Middle frontal gyrus (tissue), 1 donor: Measurements from ENCODE around the gene SNX2.
"Not testable (repeated sequence)": the region's sequence is repeated elsewhere in the genome, so short reads cannot be mapped to it uniquely, and the experiment has no call there.

Experiments
- DNase-seq: peaks from one replicate; pipeline ENCODE4 v3.0.0-alpha.2; 2015; ENCODE audit warnings: low spot score; ENCODE audit errors: extremely low spot score

The SNX2 gene

GRCh38 chr5:122842016-122842580, 67.2 kb downstream of the SNX2 start:
- no peak for DNase-seq

GRCh38 chr5:122844136-122844909, 69.4 kb downstream of the SNX2 start:
- no peak for DNase-seq

GRCh38 chr5:122844910-122845228, 70.0 kb downstream of the SNX2 start:
- no peak for DNase-seq

- peak; percentile 48 for DNase-seq
Measured at GRCh38 chr5:122845229-122846050, 70.6 kb downstream of the SNX2 start, which contains the start of gene SNX24. Gene SNX24, plus strand, starts transcription at chr5:122845613. Its CDS starts 21 bp downstream, at chr5:122845634.

- no peak for DNase-seq
Measured at GRCh38 chr5:122846051-122846550, 71.2 kb downstream of the SNX2 start.

- DNase-seq: no peak
Measured at GRCh38 chr5:122847687-122848081, 72.8 kb downstream of the SNX2 start.

GRCh38 chr5:122849771-122850170, 74.9 kb downstream of the SNX2 start:
- DNase-seq: no peak

GRCh38 chr5:122857538-122857937, 82.7 kb downstream of the SNX2 start:
- DNase-seq: not testable (repeated sequence)

GRCh38 chr5:122858451-122858850, 83.6 kb downstream of the SNX2 start:
- DNase-seq: no peak

- no peak for DNase-seq
Measured at GRCh38 chr5:122863240-122863639, 88.4 kb downstream of the SNX2 start.

GRCh38 chr5:122863721-122864120, 88.8 kb downstream of the SNX2 start:
- no peak for DNase-seq

- no peak for DNase-seq
Measured at GRCh38 chr5:122864400-122864799, 89.5 kb downstream of the SNX2 start.

GRCh38 chr5:122864842-122865241, 90.0 kb downstream of the SNX2 start:
- DNase-seq: no peak

GRCh38 chr5:122870219-122870856, 95.5 kb downstream of the SNX2 start:
- no peak for DNase-seq

GRCh38 chr5:122871661-122872060, 96.8 kb downstream of the SNX2 start:
- DNase-seq: no peak

- DNase-seq: no peak
Measured at GRCh38 chr5:122874179-122874875, 99.4 kb downstream of the SNX2 start.

- no peak for DNase-seq
Measured at GRCh38 chr5:122877518-122877917, 102.6 kb downstream of the SNX2 start.

- no peak for DNase-seq
Measured at GRCh38 chr5:122879076-122879475, 104.2 kb downstream of the SNX2 start.
